HUDEP-2 (cell line): ENCODE results near the gene TAF4.
"Not testable (repeated sequence)": the region's sequence is repeated elsewhere in the genome, so short reads cannot be mapped to it uniquely, and the experiment has no call there.

ENCODE experiments used
- DNase-seq, 76 experiments: peaks; one replicate each; lab custom pipeline; 2025; ENCODE audit not compliant: unreplicated experiment in 76 of 76; lab: John Stamatoyannopoulos, UW

Gene TAF4

DNA sequence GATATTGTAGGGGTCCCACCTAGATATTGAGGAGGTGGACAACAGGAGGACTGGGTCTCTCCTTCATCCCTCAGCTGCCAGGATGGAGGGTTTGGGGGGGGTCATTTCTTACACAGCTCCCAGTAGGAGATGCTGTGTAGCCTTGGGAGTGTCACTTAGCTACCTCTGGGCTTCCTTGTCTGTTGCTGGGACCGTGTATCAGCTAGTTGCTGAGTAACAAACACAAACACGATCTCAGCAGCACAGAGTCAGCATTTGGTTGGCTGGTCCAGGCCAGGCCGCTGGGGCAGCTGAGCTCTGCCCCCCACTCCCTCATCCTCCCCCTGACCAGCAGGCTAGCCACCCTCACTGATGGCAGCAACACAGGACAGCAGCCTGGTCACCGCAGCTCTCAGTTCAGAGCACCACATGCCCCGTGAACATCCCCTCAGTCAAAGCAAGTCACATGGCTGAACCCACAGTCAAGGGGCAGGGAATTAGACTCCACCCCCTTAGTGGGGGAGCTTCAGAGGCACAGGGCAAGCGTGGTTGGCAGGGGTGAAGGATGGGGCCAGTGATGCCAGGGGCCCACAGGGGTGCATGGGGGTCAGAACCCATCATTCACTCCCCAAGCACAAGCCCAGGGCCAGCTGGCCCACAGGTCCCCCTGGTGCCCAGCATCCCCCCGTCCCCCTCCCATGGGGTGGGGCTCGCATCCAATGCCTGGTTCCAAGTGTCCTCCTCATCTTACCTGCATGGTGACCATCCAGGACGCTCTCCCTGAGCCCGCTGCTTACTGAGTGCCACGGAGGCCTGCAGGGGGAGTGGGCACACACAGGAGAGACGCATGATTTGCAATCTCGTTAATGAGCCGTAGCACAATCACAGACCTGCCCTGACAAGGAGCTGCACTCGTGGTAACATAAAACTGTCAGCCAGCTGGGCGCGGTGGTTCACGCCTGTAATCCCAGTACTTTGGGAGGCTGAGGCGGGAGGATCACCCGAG lies 112.4 kb downstream of the TAF4 start:
- DNase-seq = no peak

DNA sequence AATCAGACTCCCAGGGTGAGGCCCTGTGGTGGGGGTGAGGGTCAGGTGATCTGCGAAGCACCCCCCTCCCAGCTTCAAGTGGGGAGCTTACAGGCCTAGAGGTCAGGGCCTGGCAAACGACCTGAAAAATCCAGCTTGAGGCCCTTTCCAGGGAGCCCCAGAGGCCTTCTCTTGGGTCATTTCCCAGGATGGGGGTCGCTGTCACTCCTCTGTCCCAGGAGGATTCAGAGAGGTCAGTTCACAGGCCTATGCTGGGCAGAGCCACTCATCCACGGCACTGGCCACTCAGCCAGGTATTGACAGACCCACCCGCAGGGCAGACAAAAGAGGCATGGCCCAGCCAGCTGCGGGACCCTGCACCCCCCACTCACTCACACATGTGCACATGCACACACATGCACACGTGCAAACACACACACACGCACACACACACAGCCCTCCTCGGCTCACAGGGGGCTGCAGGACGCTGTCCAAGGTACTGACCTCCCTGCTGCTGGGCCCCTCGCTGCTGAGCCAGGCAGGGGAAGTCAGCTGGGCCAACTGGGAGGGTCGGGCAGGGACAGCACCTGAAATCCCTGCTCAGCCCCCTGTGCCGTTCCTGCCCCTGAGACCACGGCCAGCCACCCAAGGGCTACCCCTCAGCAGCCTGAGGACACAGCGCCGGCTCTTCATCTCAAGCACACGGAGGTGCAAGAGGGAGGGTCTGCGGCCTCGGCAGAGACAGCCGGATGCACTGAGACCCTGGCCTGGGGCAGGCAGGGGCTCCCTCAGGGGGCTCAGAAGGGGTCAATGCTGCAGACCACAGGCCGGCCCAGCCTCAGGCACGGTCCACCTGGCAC lies 113.8 kb downstream of the TAF4 start:
- DNase-seq = peak in 2 of 76 experiments; percentile 6 to 9

DNA sequence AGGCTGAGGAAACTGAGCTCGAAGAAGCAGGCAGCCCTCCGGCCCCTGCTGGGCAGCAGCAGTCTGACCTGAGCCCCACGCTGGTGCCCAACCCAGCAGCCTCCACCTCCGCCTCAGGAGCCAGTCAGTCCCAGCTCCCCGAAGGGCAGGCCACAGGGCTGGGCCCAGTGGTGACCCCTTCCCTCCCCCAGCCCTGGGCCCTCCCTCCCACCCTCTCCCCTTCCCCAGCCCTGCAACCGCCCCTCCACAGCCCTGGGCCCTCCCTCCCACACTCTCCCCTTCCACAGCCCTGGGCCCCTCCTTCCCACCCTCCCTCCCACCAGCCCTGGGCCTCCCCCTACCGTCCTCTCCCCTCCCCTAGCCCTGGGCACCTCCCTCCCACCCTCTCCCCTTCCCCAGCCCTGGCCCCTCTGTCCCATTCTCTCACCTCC lies 115.0 kb downstream of the TAF4 start:
- no peak for DNase-seq

DNA sequence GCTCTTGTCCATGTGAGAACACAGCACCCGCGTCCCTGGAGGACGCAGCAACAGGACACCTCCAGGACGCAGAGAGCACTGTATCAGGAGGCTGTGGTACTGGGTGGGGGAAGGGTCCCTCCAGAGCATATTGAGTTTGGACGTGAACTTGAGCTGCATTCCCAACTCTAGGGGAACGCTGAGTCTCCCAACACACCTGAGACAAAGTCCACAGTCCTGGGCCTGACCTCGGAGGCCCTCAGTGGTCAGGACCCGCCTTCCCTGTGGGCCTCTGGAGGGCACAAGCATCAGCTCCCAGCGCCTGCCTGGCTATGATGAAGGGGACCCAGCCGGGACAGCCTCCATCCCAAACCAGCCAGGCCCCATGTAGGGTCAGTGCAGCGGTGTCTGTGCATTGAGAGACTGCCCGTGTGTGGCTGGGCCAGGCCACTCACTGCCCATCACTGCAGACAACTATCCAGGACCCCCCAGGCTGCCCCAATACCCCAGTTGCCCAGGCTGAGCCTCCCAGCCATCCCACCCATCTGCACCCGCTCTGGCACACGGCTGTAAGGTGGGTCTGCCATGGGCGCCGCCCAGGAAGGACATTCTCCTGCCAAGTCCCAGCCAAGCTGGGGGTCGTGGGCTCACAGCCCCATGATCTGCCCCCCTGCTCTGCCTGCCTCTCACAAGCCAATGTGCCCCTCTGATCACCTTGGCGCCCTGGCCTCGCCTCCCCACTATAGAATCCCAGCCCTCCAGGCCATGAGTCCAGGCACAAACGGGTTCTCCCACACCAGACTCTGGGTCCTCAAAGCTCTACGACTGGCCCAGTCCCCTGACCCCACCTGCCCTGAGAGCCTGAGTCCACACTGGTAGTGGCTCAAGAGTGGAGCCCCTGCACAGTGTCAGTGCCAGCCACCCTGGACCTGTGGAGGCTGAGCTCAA lies 115.7 kb downstream of the TAF4 start:
- no peak for DNase-seq

DNA sequence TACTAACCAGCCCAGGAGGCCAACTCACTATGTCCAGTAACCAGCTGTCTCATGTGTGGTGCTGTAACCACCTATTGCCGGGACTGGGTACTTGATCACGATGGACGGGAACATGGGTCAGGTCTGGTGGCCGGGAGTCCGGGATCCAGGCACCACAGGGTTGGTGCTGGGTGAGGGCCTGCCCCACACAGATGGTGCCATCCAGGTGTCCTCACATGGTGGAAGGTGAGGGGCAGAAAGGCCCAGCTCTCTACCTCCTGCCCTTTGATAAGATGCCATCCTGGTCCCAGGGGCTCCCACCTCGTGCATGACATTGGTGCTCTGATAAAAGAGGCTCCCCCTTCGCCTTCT lies 116.3 kb downstream of the TAF4 start:
- DNase-seq = no peak

DNA sequence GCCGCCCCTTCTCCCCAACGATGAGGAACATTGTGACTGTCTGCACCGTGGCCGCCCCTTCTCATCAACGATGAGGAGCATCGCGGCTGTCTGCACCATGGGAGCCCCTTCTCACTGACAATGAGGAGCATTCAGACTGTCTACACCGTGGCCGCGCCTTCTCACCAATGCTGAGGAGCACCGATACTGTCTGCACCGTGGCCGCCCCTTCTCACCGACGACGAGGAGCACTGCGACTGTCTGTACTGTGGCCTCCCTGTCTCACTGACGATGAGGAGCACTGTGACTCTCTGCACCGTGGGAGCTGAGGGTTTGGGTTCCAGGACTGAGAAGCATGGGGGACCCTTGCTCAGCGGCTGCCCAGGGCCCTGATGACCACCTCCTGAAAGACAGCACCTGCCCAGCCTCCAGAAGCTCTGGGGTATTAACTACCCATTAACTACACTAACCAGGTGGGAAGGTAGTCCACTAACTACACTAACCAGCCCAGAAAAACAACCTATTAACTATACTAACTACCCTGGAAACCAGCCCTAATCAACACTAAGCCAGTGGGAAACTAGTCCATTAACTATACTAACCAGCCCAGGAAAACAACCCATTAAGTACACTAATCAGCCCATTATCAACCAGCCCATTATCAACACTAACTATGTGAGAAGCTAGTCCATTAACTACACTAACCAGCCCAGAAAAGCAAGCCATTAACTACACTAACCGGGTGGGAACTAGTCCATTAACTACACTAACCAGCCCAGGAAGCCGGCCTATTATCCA lies 116.9 kb downstream of the TAF4 start:
- no peak for DNase-seq

DNA sequence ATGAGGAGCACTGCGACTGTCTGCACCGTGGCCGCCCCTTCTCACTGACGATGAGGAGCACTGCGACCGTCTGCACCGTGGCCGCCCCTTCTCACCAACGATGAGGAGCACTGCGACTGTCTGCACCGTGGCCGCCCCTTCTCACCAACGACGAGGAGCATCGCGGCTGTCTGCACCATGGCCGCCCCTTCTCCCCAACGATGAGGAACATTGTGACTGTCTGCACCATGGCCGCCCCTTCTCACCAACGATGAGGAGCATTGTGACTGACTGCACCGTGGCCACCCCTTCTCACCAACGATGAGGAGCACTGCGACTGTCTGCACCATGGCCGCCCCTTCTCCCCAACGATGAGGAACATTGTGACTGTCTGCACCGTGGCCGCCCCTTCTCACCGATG lies 117.6 kb downstream of the TAF4 start:
- not testable (repeated sequence) for DNase-seq

DNA sequence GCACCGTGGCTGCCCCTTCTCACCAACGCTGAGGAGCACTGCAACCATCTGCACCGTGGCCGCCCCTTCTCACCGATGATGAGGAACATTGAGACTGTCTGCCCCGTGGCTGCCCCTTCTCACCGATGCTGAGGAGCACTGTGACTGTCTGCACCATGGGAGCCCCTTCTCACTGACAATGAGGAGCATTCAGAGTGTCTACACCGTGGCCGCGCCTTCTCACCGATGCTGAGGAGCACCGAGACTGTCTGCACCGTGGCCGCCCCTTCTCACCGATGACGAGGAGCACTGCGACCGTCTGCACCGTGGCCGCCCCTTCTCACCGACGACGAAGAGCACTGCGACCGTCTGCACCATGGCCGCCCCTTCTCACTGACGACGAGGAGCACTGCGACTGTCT lies 120.2 kb downstream of the TAF4 start:
- DNase-seq = not testable (repeated sequence)

DNA sequence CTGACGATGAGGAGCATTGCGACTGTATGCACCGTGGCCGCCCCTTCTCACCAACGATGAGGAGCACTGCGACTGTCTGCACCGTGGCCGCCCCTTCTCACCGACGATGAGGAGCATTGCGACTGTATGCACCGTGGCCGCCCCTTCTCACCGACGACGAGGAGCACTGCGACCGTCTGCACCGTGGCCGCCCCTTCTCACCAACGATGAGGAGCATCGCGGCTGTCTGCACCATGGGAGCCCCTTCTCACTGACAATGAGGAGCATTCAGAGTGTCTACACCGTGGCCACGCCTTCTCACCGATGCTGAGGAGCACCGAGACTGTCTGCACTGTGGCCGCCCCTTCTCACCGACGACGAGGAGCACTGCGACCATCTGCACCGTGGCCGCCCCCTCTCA lies 120.7 kb downstream of the TAF4 start:
- not testable (repeated sequence) for DNase-seq

DNA sequence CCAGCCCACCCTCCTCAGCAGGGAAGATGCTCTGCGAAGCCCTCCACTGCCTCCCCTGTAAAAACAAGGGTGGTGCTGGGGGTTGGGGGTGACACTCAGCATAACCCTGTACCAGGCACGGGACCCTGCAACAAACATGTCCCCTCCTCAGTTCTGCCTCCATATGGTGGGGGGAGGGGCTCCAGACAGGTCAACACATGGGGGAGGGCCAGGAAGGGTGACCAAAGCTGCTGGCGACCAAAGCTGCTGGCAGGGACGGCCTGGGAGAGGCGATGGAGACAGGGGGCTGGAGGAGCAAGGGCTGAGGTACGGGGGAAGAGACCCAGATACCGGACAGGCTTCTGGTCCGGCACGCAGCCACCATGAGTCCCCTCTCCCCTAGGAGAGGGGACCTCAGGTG lies 123.2 kb downstream of the TAF4 start:
- no peak for DNase-seq

DNA sequence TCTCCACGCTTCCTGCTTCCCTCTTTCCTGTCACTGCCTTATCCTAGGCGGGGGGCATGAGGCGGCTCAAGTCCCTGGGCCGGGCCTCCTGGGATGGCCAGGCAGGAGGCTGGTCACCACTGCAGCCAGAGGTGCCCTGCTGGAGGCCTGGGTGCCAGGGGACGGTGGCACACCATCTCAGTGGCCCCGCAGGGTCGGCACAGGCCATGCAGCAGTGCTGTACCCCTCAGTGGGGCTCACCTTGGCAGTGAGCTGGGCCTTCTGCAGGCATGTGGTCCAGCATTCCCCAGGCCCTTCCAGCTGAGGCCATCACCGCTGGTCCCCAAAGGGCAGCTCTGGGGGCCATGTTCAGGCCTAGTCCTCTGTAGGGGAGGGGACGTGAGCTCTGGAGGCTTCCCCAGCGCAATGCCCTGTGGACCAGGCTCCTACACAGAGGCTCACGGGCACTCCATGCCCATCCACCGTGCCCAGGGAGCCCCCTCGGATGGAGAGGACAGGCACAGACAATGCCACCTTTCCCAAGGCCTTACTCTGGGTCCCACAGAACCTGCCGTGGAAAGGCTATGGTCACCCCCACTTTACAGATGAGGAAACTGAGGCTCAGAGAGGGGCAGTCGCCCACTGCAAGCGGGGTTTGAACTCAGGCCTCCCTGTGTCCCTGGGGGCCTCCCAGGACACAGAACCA lies 123.8 kb downstream of the TAF4 start:
- DNase-seq = no peak

DNA sequence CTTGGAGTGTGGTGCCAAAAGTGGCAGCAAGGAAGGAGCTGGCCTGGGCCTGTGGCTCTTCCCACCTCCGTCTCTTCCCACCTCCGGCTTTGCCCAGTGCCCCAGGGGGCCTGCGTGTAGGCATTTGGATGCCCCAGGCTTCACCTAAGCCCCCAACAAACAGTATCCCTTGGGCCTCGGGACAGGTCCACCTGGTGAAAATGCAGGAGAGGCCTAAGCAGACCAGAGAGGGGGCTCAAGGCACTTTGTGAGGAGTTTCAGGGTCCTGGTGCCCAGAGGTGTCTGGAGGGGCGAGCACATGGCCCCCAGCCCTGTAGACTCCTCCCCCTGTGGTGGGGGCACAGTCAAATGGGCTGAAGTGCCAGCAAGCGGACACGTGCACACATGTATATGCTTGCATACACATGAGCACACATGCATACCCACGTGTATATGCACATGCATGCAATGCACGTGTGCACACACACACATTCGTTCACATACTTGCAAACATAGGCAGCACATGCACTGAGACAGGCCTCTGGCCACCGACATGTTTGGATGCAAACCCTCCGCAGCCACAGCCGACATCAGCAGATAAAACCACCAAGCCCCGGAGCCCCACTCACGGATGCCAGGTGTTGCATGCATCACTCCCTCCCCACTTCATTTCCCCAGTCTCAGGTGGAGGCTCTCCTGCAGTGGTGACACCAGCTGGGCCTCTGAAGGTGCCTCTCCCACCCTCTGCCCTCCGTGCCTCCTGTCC lies 124.5 kb downstream of the TAF4 start:
- DNase-seq = no peak

DNA sequence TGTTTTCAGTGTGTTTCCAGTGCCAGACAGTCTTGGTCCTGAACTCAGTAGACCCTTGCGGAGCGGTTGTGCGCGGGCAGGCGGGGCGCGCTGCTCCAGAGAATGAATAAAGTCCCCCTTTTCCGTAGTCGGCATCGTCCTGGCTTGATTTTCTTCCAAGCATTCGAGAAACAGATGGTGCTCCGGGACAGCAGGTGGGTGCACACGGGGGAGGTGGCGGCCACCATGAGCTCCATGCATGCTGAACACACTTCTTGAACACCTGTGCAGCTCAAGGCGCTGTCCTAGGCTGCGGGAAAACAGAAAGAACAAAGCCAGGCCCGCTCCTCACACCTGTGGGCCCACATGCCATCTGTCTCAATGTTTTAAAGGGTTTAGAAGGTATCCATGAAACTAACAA lies 125.2 kb downstream of the TAF4 start:
- no peak for DNase-seq

DNA sequence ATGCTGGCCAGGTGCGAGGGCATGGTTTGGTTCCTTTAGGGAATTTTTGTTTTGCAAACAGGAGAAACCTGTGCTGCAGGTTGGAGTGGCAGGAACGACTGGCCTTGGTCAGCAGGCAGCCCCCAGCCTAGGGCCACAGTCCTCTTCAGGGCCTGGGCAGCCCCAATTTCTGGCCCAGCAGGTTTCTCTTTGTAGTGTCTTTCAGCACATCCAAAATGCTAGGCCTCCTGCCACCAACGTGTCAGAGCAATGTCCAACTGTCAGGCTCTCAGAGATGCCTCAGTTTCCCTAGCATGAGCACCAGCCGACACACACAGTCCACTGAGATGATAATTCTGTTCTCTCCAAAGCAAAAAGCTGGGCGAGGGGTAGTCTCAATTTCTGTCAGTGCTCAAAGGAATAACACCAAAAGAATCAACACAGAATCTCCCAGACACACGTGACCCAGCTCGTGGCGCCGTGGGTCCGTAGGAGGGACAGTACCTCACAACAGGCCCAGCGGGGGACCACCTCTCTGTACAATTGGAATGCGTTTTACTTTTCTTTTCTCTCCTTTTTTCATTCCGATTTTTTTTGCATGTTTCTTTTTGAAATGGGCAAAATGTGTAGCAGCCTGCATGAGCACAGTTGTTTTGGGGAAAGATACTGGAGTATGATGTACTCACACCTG lies 125.9 kb downstream of the TAF4 start:
- no peak for DNase-seq

DNA sequence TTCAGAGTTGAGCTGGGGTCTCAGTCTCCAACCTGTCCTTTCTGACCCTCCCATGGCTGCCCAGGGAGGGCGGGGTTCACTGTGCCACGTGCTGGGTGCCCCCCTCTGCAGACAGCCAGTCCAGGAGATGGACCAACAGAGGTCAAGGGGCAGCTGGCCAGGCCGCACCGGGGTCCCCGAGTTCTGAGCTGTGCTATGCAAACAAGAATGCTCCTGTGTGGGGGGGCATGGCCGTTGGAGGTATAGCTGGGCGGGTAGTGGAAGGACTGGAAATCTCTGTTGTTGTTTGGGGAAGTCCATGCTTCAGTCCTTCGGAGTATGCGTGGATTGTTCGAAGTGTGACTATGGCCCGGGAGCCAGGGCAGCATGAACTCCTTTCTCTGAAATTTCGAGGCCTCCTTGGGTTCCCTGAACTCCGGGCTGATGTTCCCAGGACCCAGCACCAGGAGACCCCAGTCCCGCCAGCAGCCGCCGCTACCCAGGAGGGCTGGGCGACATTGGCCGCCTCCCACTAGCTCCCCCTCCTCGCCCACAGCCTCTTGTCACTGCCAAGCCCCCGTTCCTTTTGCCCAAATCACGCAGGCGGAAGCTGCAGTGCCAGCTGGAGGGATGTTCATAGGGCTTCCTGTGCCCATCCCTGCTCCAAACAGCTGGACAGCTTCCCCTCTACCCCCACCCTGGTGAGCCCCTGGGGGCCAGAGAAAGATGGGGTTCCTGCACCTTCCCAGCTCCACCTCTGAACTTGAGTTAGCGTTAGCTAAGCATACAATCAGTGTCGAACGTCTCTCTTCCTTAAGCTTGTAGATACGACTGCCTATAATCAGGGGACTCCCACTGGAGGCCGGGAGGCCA lies 126.6 kb downstream of the TAF4 start:
- DNase-seq = no peak

DNA sequence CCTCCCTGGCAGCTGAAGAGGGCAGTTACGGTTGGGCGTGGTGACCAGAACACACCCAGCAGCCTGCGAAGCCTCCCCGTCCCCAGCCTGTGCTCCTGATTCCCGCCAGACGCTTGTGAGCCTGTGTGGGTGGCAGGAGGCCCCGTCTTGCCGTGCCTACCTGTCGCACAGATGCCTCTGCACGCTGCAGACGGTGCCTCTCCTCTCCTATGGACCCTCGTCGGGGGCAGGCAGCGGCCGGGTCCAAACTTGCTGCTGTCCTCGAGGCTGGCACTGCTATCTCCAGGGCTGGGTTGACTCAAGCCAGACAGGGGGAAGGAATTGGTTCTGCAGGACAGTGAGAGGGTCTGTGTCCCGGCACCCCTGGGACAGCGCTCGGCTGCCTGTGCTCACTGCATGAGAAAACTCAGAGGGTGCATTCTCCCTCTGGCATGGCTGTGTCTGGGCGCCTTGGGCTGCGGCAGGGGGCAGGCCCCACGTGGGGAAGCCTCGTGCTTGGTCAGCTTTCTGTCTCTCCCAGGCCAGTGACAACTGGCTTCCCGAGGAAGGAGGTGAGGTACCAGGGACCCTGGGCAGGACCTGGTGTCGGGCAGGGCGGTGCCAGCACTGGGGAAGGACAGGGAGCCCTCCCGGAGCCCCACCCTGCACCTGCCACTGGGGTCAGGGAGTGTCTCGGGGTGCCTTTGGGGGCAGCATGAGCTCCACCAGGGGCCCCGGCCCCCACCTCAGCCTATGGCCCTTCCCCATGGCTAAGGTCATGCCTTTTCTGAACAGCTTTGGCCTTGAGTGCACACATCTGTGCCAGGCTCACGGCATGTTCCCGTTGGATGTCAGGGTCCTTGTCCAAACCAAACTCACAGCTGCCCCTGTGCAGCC lies 127.5 kb downstream of the TAF4 start:
- DNase-seq = peak in 9 of 76 experiments; percentile 1 to 27 (median 13)
